Non-pigmented ciliary epithelial cell (primary cell): ENCODE measurements around the gene GRHPR.
"Not testable (repeated sequence)": the region's sequence is repeated elsewhere in the genome, so short reads cannot be mapped to it uniquely, and the experiment has no call there.

Source experiments
- DNase-seq: peaks from one replicate; pipeline ENCODE4 v3.0.0-alpha.2; 2010; ENCODE audit warnings: low read depth

The GRHPR gene

DNA sequence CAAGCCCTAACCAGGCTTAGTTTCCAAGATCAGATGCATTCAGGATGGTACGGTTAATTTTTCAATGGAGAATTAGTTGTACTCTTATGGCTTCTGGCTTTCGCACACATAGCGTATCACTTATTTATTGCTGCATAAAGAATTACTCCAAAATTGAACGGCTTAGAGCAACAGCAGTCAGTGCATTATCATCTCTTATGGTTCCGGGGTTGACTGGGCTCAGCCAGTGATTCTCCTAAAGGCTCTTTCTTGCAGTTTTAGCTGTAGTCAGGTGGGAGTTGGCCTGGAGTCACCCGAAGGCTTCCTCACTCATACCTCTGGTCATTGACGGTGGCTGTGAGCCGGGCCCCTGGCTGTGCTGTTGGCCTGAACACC lies 595 bp upstream of the GRHPR start:
- DNase-seq = no peak

DNA sequence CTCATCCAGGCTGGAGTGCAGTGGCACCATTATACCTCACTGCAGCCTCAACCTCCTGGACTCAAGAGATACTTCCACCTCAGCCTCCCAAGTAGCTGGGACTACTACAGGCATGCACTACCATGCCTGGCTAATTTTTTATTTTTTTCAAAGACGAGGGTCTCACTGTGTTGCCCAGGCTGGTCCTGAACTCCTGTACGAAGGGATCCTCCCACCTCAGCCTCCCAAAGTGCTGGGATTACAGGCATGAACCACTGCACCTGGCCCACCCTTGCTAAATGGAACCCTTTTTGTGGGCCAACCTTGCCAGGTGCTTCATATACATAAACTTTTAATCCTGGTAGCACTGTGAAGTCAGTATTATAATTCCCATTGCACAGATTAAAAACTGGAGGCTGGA lies 1.0 kb downstream of the GRHPR start:
- DNase-seq = no peak

DNA sequence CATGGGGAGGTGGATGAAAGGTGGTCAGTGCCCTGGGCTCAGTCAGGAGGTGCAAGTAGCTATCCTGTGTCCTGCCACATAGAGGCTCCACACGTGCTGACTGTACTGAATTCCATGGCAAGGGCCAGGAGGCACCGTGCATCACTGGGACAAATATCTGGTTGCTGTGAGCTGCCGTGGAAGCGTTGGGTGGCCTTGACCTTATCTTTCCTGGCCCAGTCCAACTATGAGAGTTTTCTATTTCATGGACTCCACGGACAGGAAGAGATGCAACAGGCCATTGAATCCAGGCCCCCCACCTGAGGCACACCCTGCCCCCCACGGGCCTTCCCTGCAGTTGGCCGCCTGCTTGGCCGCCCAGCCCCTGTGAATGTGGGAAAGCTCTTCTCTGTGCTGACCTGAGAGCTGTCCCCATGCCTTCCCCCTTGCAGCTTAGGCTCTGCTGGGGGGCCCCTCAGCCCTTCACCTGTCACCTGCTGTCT lies 1.7 kb downstream of the GRHPR start:
- DNase-seq = no peak

DNA sequence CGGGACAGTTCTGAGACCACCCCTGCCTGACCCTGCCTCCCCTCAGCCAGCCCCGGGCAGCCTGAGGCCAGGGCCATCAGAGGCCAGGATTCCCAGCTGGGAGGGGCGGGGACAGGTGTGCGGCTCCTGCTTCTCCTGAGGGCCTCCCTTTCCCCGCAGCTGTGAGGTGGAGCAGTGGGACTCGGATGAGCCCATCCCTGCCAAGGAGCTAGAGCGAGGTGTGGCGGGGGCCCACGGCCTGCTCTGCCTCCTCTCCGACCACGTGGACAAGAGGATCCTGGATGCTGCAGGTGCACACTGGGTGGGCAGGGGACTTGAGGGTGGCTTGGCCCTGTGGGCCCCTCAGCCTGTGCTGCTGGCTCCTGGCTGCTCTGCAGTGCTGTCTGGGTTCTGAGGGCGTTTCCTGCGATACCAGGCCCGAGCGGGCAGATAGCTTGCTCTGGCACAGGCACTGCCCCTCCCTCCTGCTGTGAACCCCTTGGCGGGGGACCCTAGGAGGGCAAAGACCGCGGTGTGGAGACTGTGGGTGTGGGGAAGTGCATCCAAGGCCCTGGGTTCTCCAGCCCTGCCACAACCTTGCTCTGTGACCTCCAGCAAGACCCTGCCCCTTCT lies 2.3 kb downstream of the GRHPR start:
- no peak for DNase-seq

DNA sequence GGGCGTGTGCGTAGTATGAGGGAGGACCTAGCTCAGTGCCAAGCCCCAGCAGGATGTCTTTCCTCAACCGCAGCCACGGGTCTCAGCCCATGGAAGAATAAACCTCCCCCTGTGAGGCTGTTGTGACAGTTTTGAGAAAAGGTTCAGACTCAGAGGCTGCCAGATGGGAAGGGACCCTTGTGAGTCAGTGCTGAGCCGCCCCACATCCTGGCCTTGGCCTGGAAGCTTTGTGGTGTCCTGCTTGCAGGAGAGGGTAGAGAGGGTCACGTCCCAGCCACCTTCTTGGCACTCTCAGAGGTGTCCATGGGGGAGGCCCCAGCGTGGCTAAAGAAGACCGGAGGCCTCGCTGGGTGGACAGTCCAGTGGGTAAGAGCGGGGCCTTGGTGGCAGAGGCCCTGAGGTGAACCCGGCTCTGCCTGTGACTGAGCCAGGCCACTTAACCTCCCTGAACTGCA lies 2.8 kb downstream of the GRHPR start:
- no peak for DNase-seq

DNA sequence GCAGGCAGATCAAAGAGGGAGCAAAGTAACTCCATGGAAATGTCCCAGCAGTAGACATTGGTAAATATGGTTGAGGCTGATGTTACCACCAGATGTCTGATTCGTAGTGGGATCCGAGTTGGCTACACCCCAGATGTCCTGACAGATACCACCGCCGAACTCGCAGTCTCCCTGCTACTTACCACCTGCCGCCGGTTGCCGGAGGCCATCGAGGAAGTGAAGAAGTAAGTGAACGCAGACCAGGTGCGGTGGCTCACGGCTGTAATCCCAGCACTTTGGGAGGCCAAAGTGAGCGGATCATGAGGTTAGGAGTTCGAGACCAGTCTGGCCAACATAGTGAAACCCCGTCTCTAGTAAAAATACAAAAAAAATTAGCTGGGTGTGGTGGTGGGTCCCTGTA lies 3.9 kb downstream of the GRHPR start:
- not testable (repeated sequence) for DNase-seq

DNA sequence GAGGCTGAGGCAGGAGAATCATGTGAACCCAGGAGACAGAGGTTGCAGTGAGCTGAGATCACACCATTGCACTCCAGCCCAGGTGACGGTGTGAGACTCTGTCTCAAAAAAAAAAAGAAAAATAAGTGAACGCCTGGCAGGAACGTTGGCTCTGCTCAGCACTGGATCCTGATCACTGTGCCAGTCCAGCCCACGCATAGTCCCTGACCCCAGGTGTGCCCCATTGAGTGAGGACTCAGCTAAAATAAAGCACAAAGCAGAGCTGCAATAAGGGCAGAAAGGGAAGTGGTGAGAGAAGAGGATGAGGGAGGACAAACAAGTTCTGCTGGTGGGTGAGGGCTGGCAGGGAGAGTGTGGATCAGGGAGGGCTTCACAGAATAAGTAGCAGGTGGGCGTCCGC lies 4.3 kb downstream of the GRHPR start:
- no peak for DNase-seq

DNA sequence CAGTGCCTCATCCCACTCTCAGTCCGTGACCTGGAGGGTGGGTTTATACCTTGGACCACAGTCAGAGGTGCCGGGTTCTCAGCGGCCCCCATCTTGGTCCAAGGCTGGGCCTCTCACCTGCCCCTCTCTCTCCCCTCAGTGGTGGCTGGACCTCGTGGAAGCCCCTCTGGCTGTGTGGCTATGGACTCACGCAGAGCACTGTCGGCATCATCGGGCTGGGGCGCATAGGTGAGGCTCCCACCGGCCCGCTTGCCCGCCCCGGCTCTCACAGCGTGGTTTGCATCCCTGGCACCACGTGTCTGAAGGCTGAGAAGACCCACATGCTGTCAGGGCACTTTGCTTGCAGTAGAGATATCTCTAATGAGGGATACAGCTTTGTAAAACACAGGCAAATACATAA lies 5.8 kb downstream of the GRHPR start:
- no peak for DNase-seq

DNA sequence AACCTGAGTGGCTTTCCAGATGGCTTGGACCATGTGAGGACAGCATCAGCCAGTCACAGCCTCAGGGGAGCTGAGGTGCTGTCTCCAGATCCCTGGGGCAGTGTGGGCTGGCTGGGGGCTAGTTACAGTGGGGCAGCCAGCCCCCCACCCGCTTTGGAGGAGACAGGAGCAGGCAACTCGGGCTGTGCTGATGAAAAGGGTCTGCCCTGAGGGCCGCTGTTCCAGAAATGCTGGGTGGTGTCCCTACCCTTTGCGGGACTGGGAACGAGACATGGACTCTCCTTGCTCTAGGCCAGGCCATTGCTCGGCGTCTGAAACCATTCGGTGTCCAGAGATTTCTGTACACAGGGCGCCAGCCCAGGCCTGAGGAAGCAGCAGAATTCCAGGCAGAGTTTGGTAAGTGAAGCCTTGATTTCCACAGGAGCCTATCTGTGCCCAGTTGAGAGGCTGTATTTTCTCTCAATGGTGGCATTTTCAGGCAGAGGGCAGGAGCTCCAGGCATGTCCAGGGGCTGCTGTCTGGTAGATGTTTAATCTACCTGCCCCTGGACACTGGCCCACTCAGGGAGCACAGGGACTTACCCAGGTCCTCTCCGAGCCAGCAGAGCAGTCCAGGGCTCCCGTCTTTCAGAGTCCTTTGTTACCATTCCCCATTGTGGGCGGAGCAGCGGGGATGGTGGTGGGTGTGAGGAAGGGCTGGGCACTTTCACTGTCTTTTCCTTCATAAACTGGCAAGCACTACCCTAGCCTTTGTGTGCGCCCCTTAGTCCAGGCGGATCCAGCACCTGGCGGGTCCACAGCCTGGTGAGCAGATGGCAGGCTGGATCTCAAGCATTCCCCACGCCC lies 7.2 kb downstream of the GRHPR start:
- DNase-seq = no peak

DNA sequence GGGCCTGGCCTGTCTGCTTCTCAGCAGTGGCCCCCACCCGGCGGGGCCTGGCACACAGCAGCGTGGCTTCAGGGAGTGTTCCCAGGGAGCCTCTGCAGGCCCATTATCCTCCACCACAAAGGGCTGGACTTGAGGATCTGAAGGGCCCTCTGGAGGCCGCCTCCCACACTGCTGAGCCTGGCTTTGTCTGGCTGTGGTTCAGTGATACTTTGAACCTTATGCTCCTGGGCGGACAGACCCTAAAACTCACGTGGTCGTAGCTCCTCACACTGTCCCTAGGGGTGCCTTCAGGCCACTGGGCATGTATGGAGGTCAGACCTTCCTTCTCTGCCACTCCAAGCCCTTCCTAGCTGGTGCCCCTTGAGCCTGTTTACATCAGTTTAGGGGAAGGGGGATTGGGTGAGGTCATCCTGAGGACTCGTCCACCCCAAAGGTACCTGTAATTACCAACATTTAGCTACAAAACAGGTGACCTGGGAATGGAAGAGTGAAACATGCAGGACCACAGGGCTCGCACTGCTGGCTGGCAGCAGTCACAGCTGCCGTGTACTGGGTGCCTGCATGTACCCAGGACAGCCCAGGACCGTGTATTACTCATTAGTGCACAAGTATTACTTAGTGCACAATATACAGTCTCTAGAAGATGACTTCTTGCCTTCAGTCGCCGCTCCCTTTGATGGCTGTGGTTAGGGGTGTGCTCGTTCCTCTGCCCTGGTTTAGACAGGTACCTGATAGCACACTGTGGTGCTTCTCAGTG lies 8.5 kb downstream of the GRHPR start:
- DNase-seq = no peak

DNA sequence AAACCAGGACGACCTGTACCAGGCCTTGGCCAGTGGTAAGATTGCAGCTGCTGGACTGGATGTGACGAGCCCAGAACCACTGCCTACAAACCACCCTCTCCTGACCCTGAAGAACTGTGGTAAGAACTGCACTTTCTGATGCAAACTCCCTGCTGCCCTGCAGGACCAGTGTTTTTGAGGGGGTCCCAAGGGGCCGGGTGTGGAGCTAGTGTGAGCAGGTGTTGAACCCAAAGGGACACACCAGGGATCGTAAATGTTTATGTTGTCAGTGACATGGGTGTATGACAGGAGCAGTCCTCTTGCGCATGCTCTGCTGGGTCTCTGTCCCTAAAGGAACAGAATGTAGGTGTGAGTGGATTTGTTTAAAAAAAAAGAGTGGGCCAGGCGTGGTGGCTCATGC lies 9.5 kb downstream of the GRHPR start:
- no peak for DNase-seq

DNA sequence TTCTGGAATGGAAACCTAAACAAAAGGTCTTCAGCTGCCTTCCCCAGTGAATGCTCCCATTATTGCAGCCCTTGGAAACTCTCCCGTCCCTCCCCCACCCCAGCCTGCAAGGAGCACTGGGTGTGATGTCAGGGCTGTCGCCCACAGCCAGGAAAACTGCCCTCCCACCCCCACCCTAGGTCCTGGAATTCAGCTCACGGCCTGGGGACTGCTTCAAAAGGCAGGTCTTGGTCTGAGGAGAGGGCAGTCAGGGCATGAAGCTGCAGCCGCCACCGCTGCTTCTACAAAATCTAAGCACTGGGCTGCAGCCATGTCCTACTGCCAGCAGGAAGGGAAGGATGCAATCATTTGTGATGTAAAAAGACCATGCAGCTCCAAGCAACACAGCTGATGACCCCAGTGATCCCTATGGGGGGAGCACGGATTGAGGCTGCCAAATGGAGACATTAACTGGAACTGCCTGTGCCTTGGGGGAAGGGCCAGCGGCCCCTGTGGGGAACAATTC lies 11.4 kb downstream of the GRHPR start:
- no peak for DNase-seq

DNA sequence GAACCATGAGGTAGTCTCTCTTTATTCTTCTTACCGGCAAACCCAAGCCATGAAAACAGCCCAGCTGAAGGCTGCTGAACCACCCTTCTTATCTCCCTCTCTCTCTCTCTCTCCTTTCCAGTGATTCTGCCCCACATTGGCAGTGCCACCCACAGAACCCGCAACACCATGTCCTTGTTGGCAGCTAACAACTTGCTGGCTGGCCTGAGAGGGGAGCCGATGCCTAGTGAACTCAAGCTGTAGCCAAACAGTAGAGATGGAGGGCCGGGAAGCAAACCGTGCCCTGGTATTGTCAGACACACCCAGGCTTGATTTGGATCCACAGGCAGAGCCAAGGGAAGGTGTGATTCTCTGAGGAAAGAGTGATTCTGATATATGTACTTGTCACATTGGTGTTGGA lies 14.0 kb downstream of the GRHPR start:
- DNase-seq = no peak

DNA sequence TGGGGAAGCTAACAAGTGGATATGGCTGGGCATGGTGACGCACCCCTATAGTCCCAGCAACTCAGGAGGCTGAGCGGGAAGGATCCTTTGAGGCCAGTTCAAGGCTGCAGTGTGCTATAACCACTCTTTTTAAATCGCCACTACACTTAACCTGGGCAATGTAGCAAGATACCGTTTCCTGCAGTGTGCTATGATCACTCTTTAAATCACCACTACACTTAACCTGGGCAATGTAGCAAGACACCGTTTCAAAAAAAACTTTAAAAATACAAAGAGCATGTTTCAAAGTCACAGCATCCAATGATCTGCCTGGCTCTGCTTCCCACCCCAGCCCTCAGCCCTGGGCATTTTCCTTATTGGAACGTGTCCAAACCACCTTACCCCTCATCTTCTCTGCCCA lies 14.5 kb downstream of the GRHPR start:
- DNase-seq = no peak

DNA sequence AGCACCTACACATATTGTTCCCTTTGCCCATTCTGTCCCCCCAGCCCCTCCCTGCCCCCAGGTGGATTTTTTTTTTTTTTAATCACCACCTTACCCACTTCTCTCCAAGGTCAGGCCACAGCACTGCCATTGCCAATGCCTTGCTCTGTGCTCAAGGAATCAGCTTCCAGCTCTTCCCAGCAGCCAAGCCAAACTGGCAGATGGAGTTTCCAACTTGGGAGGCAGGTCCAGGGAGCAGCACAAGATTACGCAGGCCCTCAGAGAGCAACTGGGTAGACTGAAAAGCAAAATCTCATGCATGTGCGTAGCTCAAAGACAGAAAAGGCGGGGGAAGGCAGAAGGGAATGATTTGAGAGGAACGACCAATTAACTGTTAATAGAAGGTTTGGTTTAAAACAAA lies 15.1 kb downstream of the GRHPR start:
- DNase-seq = no peak

DNA sequence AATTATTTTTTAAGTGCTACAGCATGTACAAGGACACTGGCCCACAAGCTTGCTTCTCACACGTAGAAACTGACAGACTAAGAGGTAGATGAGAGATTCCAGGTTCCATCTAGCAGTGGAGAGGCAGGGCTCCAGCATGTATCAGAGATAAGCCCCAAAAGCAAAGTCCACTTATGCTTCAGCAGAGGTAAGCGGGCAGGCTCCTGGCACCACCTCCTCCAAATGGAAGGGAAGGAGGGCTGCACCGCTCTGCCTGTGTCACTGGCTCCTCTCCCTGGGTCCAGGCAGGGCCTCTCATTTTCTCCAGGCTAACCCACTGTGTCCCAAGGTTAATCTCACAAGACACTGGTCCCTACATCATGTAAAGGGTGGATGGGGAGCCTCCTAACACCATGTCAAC lies 15.9 kb downstream of the GRHPR start:
- DNase-seq = no peak

DNA sequence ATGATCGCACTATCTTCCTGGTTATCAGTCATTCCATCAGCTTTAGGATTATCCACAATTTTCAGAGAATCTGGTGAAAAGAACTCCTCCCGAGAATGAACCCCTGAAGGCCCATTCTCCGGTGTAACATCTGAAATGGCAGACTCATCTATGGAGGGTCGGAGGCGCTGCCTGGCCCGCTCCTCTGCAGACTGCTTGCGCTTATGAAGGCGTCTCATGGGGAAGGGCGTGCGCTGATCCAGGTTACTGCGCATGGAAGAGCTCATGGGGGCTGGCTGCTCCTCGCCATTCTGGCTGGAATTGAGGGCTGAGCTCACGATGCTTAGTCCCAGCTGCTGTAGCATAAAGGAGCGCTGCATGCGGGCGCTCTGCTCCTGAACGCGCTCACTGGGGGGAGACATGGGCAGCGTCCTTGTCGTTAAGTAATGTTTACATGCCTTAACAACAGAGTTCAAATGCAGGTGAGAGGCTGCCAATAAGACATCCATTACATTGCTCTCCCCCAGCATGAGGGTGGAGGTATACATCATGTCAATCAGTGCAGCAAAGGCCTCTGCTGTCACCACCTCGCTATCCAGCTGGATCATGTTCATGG lies 19.4 kb downstream of the GRHPR start:
- DNase-seq = no peak

DNA sequence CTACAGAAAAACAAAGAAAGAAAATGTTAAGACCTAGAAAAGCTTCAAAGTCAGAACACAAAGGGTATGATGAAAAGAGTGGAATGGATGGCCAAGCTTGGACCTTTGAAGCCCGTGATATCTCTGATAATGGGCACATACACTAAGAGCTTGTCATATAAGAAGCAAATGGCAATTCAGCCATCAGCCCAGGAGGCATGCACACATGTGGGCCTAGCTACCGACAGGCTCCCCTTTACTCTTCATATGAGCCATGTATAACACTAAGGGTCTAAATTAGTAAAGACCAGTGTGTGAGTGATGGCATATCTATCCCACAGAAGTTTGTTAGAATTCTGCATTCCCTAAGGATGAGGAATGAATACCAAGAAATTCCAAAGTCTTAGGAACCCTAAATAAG lies 20.1 kb downstream of the GRHPR start:
- no peak for DNase-seq

DNA sequence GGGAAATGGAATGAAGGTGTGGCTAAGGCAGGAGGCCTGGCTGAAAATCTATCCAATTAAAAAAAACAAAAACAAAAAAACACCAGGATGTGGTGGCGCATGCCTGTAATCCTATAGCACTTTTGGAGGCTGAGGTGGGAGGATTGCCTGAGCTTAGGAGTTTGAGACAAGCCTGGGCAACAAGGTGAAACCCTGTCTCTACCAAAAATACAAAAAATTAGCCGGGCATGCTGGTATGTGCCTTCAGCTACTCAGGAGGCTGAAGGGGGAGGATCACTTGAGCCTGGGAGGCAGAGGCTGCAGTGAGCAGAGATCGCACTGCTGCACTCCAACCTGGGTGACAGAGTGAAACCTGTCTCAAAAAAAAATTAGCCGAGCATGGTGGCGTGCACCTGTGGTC lies 21.1 kb downstream of the GRHPR start:
- DNase-seq = no peak

DNA sequence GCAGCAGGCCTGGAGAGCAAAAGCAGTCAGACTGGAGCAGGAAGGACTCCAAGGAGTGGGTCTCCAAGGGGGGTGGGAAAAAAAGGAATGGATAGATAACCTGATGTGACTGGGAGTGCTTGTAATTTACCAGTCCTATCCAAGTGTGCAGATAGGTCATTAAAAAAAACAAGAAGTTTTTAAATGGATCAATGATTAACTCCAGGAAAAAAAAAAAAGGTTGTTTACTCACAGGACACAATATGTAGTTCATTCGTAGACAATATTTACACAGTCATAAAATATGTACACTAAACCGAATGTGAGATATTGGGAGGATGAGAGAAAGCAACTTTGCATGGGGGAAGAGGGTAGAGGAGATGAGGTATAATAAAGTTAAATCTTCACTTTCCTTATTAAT lies 22.4 kb downstream of the GRHPR start:
- no peak for DNase-seq

DNA sequence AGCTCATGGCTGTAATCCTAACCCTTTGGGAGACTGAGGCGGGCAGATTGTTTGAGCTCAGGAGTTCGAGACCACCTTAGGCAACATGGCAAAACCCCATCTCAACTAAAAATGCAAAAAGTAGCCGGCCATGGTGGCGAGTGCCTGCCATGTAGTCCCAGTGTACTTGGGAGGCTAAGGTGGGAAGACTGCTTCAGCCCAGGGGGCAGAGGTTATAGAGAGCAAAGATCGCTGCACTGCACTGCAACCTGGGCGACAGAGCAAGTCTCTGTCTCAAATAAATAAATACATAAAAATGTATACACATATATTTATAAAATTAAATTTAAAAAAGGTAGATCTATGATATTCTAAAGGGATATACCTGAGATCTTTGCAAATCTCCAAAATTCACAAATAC lies 23.3 kb downstream of the GRHPR start:
- no peak for DNase-seq

DNA sequence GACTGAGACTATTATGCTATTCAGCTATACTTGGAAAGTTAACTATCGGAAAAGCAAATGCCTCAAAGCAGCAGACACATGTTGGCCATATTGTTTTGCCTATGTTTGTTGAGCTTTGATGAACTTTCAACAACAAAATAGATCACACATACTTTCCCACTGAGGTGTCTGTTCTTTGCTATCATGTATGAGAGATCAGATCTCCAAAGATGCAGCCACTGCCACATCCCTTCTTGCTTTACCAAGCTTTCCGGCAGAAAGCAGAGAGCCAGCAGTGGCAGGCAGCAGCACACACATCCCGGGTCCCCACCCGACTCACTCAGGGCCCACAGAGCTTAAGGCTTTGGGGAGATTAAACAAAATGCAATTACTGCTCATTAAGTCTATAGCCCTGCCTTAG lies 23.9 kb downstream of the GRHPR start:
- no peak for DNase-seq
